Activated T-cell treated with anti-CD3 and anti-CD28 coated beads, Interleukin-2, amount 50 U/mL, for 1 hour (primary cell): ENCODE results near the gene ADH4.

Experiments used
- DNase-seq: peaks from one replicate; pipeline ENCODE4 v3.0.0-alpha.2; 2020

ADH4 gene

DNA sequence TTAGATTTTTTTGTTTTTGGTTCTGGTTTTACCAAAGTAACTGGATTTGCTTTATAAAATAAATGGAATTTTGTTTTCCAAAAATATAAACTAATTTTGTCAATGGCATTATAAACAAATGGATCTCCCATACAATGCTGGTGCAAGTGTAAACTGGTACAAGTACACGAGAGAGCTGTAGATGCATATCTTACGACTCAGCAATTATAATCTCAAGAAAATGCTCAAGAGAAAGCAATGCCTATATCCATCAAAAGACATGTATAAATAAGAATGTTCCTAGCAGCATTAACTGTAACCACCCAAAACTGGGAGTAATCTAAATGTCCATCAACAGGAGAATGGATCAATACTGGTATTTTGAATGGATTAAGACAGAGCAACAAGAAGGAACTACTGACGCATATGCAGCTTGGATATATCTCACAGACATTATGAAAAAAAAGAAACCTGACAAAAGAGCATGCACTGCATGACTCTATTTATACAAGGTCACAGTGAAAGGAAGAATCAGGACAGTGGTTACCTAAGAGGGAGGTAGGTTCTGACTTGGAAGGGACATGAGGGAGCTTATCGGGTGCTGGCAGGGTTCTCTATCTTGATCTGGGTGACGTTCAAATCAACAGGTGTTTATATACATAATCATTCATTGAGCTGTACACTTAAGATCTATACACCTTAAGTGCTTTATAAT, 65.0 kb downstream of the ADH4 start:
- no peak for DNase-seq

GRCh38 chr4:99078336-99078735, 65.8 kb downstream of the ADH4 start:
- DNase-seq: no peak

- DNase-seq: no peak
Observed at GRCh38 chr4:99077177-99077576, 66.9 kb downstream of the ADH4 start.

- DNase-seq: no peak
Observed at GRCh38 chr4:99076292-99076976, 67.7 kb downstream of the ADH4 start.

- no peak for DNase-seq
Observed at GRCh38 chr4:99074816-99075215, 69.3 kb downstream of the ADH4 start.
